Ovary (tissue), 9 donors: ENCODE measurements around the gene GRM2. TPM values are rescaled to one million over a fixed set of nuclear protein-coding genes. Genes with fewer than 3 reads are reported as not detected.
"Not testable (repeated sequence)": the region's sequence is repeated elsewhere in the genome, so short reads cannot be mapped to it uniquely, and the experiment has no call there.

Source experiments
- DNase-seq, 5 donors: peaks; one replicate each; pipeline ENCODE4 v3.0.0-alpha.2; 2019 to 2020
- H3K27ac ChIP-seq, 2 donors: fragments of 200-600 bp; one replicate each; pipeline versions ENCODE4 v1.5.1 to v1.8.0; 2019 to 2022
- H3K27me3 ChIP-seq: fragments of 200-600 bp; one replicate; pipeline ENCODE4 v1.8.0; 2022
- H3K36me3 ChIP-seq: fragments of 200-600 bp; sonication (generic); one replicate; pipeline ENCODE4 v1.5.1; 2019
- H3K4me1 ChIP-seq: one replicate; pipeline ENCODE4 v1.8.1; 2013; ENCODE audit warnings: mild to moderate bottlenecking, moderate library complexity; ENCODE audit not compliant: insufficient read depth
- H3K4me3 ChIP-seq: fragments of 200-600 bp; sonication (generic); one replicate; pipeline ENCODE4 v1.5.1; 2017
- H3K9me3 ChIP-seq, 2 donors: fragments of 200-600 bp in 1 of 2; sonication (generic) in 1 of 2; one replicate each; pipeline versions ENCODE4 v1.5.1 to v1.8.1; 2013 to 2019; ENCODE audit warnings: mild to moderate bottlenecking in 1 of 2, moderate library complexity in 1 of 2
- EP300 ChIP-seq: sonication (generic); formaldehyde crosslinking; IDR thresholded peaks from one replicate; pipeline ENCODE4 v1.6.1; 2017; ENCODE audit warnings: antibody characterized with exemption
- POLR2A ChIP-seq: fragments of 450-650 bp; IDR thresholded peaks from one replicate; pipeline ENCODE4 v1.6.1; 2017; ENCODE audit warnings: antibody characterized with exemption, mild to moderate bottlenecking, moderate library complexity
- WGBS, 3 donors: extraction: QIAGEN DNeasy Blood & Tissue Kit in 1 of 3; methylation state at CpG; one replicate each; pipeline versions ENCODE4 v1.1.5 to v1.1.7; 2013 to 2017; 5-methylcytosine and 5-hydroxymethylcytosine counted together
- intact Hi-C, 4 donors: fragments of 100-400 bp; cut with DNase I; formaldehyde crosslinking; loops; one replicate each; pipeline versions ENCODE4 v1.11.0 to v1.15.1; 2022 to 2023
- polyA plus RNA-seq, 2 donors: library from polyadenylated mRNA; stranded (reverse); fragments of 200-250 nt in 1 of 2; fragments of 350-450 nt in 1 of 2; fragmentation: Illumina TruSeq in 1 of 2; extraction: RNeasy Lipid Tissue Mini Kit (QIAGEN cat#74804) in 1 of 2; gene quantifications; one replicate each; pipeline ENCODE4 v1.2.3, GENCODE V29; 2013 to 2014
- small RNA-seq: library from RNA; depleted of rRNA; stranded (forward); fragments of <200 nt; gene quantifications from one replicate; pipeline ENCODE3, GENCODE V24; 2016
- total RNA-seq, 7 donors: library from RNA; depleted of rRNA in 2 of 7; stranded (reverse); fragments of >200 nt in 2 of 7; fragmentation: NEBNext Ultra II Directional in 3 of 7; extraction: Animal tissue kit (Norgen Biotek cat#: 25700) in 3 of 7; gene quantifications; one replicate each; pipeline versions ENCODE4 v1.1.0 to v1.2.4, GENCODE V29; 2016 to 2023
- TF ChIP-seq, protein P1 (sequence below), 3 donors: fragments of 450-650 bp in 2 of 3; fragments of 200-600 bp in 1 of 3; IDR thresholded peaks; one replicate each; pipeline versions ENCODE4 v1.5.1 to v1.8.0; 2016 to 2022; ENCODE audit warnings: antibody characterized with exemption in 3 of 3, mild to moderate bottlenecking in 1 of 3
- donor health status: DM: no; HTN: no; CAD: no; lungs with moderate emphysema.
- donor health status: DM: no; HTN: no; CAD: no.
- donor health status: Bipolar disorder and iron deficiency.
- donor health status: DM: yes; HTN: yes; CAD: no.
- donor health status: DM: no; HTN: no; CAD: no.
- donor health status: DM: yes; HTN: yes; CAD: no.

GRM2 gene
- total and polyA plus RNA-seq, 9 donors = 0.10 to 0.47 (median 0.28) TPM; not detected in 3

DNA sequence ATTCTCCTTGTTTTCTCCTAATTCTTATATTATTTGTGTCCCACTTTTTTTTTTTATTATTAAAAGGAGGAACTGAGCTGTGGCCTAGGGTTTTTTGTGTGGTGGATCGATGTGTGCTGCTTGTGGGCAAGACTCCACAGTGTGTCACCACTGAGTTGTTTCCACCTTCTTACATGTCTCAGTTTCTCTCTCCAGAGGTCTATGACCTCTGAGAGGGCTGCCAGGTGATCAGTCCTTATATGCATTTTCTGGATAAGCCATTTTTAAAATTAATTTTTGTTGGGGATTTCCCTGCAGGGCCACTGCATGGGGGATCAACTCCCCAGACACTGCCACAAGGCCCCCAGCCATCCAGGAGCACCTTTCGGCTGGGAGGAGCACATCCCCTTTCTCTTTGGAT, 44.4 kb downstream of the GRM2 start:
- H3K27me3 ChIP-seq = no peaks in the 10 kb centered on the region
- no peaks in the 10 kb centered on the region for H3K36me3 ChIP-seq
- TF ChIP-seq EP300 = no peak
- TF ChIP-seq, protein P1, sequence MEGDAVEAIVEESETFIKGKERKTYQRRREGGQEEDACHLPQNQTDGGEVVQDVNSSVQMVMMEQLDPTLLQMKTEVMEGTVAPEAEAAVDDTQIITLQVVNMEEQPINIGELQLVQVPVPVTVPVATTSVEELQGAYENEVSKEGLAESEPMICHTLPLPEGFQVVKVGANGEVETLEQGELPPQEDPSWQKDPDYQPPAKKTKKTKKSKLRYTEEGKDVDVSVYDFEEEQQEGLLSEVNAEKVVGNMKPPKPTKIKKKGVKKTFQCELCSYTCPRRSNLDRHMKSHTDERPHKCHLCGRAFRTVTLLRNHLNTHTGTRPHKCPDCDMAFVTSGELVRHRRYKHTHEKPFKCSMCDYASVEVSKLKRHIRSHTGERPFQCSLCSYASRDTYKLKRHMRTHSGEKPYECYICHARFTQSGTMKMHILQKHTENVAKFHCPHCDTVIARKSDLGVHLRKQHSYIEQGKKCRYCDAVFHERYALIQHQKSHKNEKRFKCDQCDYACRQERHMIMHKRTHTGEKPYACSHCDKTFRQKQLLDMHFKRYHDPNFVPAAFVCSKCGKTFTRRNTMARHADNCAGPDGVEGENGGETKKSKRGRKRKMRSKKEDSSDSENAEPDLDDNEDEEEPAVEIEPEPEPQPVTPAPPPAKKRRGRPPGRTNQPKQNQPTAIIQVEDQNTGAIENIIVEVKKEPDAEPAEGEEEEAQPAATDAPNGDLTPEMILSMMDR (IDR thresholded peaks at IDR 0.05) = no peak
- H3K4me1 ChIP-seq = no peaks in the 10 kb centered on the region
- intact Hi-C loops = no loop called here
- no peaks in the 10 kb centered on the region for H3K9me3 ChIP-seq
- no peak for DNase-seq
- WGBS, 3 donors = 84 to 93% (median 87%) methylated on average over 2 of the region's 2 CpGs
- H3K27ac ChIP-seq = no peak overlapping the region
- no peak overlapping the region for H3K4me3 ChIP-seq

DNA sequence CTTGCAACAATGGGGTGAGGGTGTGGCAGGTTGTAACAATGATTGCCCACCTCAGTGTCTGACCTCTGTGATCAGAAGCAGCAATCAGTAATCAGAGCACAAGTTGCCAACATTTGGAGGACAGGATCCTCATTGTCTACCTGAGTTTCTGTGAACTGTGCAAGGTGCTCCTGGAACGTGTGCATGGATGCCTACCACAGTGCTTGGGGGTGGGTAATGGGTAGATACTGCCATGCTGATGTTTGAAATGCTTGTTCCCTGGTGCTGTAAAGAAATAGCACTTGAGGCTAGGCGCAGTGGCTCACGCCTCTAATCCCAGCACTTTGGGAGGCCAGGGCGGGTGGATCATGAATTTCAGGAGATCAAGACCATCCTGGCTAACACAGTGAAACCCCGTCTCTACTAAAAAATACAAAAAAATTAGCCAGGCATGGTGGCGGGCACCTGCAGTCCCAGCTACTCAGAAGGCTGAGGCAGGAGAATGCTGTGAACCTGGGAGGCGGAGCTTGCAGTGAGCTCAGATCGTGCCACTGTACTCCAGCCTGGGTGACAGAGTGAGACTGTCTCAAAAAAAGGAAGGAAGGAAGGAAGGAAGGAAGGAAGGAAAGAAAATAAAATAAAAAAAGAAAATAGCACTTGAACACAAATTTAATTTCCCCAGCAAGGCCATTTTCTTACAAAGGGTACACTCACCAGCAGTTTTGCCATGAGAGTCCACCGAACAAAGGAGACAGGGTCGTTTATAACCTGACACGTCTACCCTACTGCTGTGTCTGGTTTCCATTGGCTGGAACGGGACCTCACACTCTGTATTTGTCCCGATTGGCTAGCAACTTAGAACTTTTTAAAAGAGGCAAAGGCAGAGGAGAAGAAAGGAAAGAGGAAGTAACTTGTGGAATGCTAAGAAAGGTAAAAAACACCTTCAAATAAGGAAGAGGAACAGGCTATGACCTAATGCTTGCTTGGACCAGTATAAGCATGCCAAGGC, 47.2 kb downstream of the GRM2 start:
- intact Hi-C loops, H3K9me3 ChIP-seq, H3K4me3 ChIP-seq, H3K27me3 ChIP-seq, H3K4me1 ChIP-seq, H3K36me3 ChIP-seq, H3K27ac ChIP-seq, DNase-seq: not testable (repeated sequence)
- WGBS, 3 donors = 69 to 74% (median 72%) methylated on average over 13 of the region's 13 CpGs

DNA sequence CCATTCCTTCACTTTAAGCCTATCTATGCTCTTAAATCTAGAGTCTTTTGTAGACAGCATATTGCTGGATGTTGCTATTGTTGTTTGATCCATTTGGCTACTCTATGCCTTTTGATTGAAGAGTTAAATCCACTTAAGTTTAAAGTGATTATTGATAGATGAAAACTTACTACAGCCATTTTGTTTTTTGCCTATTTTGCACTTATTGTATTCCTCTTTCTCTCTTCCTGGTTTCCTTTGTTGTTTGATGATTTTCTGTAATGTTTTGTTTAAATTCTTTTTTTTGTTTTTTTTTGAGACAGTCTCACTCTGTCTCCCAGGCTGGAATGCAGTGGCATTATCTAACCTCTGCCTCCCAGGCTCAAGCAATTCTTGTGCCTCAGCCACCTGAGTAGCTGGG, 52.3 kb downstream of the GRM2 start:
- H3K9me3 ChIP-seq = peaks cover 0 to 4% of the 10 kb centered on the region in 2 donors

More for the DNA sequence above, 52.3 kb downstream of the GRM2 start:
- no peaks in the 10 kb centered on the region for H3K36me3 ChIP-seq
- TF ChIP-seq, protein P1 (IDR thresholded peaks at IDR 0.05) = no peak
- TF ChIP-seq EP300 = no peak
- TF ChIP-seq POLR2A = no peak
- H3K4me1 ChIP-seq = no peaks in the 10 kb centered on the region
- intact Hi-C loops = no loop called here
- H3K27ac ChIP-seq = no peak overlapping the region
- H3K4me3 ChIP-seq = no peak overlapping the region
- H3K27me3 ChIP-seq = no peaks in the 10 kb centered on the region
- DNase-seq = no peak

Small RNA genes lying within 50 kb of the gene (small RNA-seq; reads per million reads assigned to genes)
- gene RNA5SP132 = 864 reads per million, percentile 96 among the genes with 10 or more reads in this experiment

Other genes starting within 250 kb of the GRM2 start
- 10 to 100 TPM; 12.9 to 22.5 (median 18.3) TPM for gene DCAF1, start 207.1 kb upstream of the GRM2 start, total RNA-seq
- gene DCAF1, start 207.1 kb upstream of the GRM2 start, polyA plus RNA-seq = 10 to 100 TPM in 1 of 2 donors, 1 to 10 TPM in 1; 9.9 to 20.8 TPM
- 10 to 100 TPM; 11.7 to 32.5 (median 24.5) TPM for gene RAD54L2, start 168.3 kb upstream of the GRM2 start, total RNA-seq
- 1 to 10 TPM; 5.8 to 7.1 TPM for gene RAD54L2, start 168.3 kb upstream of the GRM2 start, polyA plus RNA-seq
- 10 to 100 TPM; 27.1 to 88.8 (median 38.7) TPM for gene TEX264, start 35.8 kb upstream of the GRM2 start, total RNA-seq
- 10 to 100 TPM; 51.0 to 62.3 TPM for gene TEX264, start 35.8 kb upstream of the GRM2 start, polyA plus RNA-seq
- not detected for gene IQCF6, start 72.2 kb downstream of the GRM2 start, total RNA-seq
- gene IQCF6, start 72.2 kb downstream of the GRM2 start, polyA plus RNA-seq = not detected
- gene IQCF2, start 154.5 kb downstream of the GRM2 start, total RNA-seq = not detected
- not detected for gene IQCF2, start 154.5 kb downstream of the GRM2 start, polyA plus RNA-seq
- gene IQCF5, start 168.5 kb downstream of the GRM2 start, total RNA-seq = not detected
- gene IQCF5, start 168.5 kb downstream of the GRM2 start, polyA plus RNA-seq = not detected
- gene IQCF1, start 196.3 kb downstream of the GRM2 start, total RNA-seq = under 1 TPM in 1 of 7 donors, not detected in 6; 0.62 TPM
- not detected for gene IQCF1, start 196.3 kb downstream of the GRM2 start, polyA plus RNA-seq
- gene RRP9, start 234.8 kb downstream of the GRM2 start, total RNA-seq = 10 to 100 TPM in 6 of 7 donors, 1 to 10 TPM in 1; 9.1 to 32.7 (median 19.3) TPM
- 10 to 100 TPM in 1 of 2 donors, 1 to 10 TPM in 1; 4.9 to 16.2 TPM for gene RRP9, start 234.8 kb downstream of the GRM2 start, polyA plus RNA-seq
- gene PARP3, start 235.3 kb downstream of the GRM2 start, total RNA-seq = 10 to 100 TPM in 6 of 7 donors, 1 to 10 TPM in 1; 8.2 to 19.4 (median 11.6) TPM
- 10 to 100 TPM in 1 of 2 donors, 1 to 10 TPM in 1; 9.8 to 10.2 TPM for gene PARP3, start 235.3 kb downstream of the GRM2 start, polyA plus RNA-seq
- under 1 TPM; 0.23 to 0.83 (median 0.36) TPM for gene GPR62, start 248.3 kb downstream of the GRM2 start, total RNA-seq
- gene GPR62, start 248.3 kb downstream of the GRM2 start, polyA plus RNA-seq = under 1 TPM; 0.15 to 0.22 TPM